ENCODE data around the gene SPARCL1. TPM values are rescaled to one million over a fixed set of nuclear protein-coding genes. Genes with fewer than 3 reads are reported as not detected.
A peak's percentile ranks its signal among the peaks of the same experiment; 100 is the strongest.

Gene SPARCL1
- total and polyA plus RNA-seq, 10 of the 15 experiments (the other 5 are each of a cell fraction or from before 2014, with no cell fraction given) = 0.10 to 1.1 TPM; not detected in 8

GRCh38 chr4:87505862-87506261, 23.3 kb downstream of the SPARCL1 start:
- intact Hi-C loops (cut with micrococcal nuclease; ENCODE audit: unreplicated experiment) (no loop called here), in situ Hi-C loops (cut with MboI) (no loop called here)
- H3K9me3 ChIP-seq (replicated peaks; ENCODE audit: control insufficient read depth, insufficient read depth, low read length) = no peaks in the 10 kb centered on the region
- no peaks in the 10 kb centered on the region for H3K79me2 ChIP-seq (ENCODE audit: control insufficient read depth, insufficient read depth, low read length)
- H3K4me3 ChIP-seq = no peak overlapping the region
- H2AFZ ChIP-seq (ENCODE audit: control insufficient read depth, low read depth, low read length) = no peak overlapping the region
- ChIA-PET POLR2A (no interaction called here), RAD21 (ENCODE audit: unreplicated experiment) (no interaction called here), CTCF (no interaction called here), SMC1A (ENCODE audit: uncharacterized antibody, unreplicated experiment) (no interaction called here)
- BruUV-seq (replicated peaks) = no TSS peak
- no peak for ATAC-seq
- H3K36me3 ChIP-seq (ENCODE audit: control insufficient read depth in 2 of 2, insufficient read depth in 2 of 2, low read length in 1 of 2) = no peaks in the 10 kb centered on the region
- no peak overlapping the region for H3K27ac ChIP-seq (ENCODE audit: control insufficient read depth, insufficient read depth)
- TF ChIP-seq CHD2 (IDR thresholded peaks at IDR 0.05; ENCODE audit: borderline replicate concordance, low read depth, low read length) (no peak), BCL11A (IDR thresholded peaks at IDR 0.05; ENCODE audit: low read depth, low read length) (no peak), YBX1 (IDR thresholded peaks at IDR 0.05) (no peak), RELB (IDR thresholded peaks at IDR 0.05; ENCODE audit: low read depth) (no peak), CTCF (IDR thresholded peaks at IDR 0.05 in 2 of 3, conservative IDR thresholded peaks at IDR 0.05 in 1 of 3; ENCODE audit: control insufficient read depth in 2 of 3, extremely low read depth in 1 of 3, insufficient read depth in 1 of 3, low read depth in 3 of 3, low read length in 3 of 3) (peak in 2 of 3 experiments; percentile 10 to 13; a peak in 2 of 6 replicates)
- FAIRE-seq = no peak
- no peak overlapping the region for H3K9ac ChIP-seq (ENCODE audit: control insufficient read depth, insufficient read depth, low read length)
- H3K4me1 ChIP-seq (ENCODE audit: control insufficient read depth, insufficient read depth, low read length) = no peaks in the 10 kb centered on the region
- WGBS (ENCODE audit: insufficient coverage, insufficient replicate concordance, low lambda C conversion rate, missing lambda C conversion rate) = 35% methylated on average over 3 of the region's 3 CpGs
- no peak for DNase-seq (ENCODE audit: low read depth, low spot score)
- H3K4me2 ChIP-seq (ENCODE audit: control insufficient read depth, insufficient read depth) = no peak overlapping the region
- H3K27me3 ChIP-seq (replicated peaks in 1 of 2; ENCODE audit: control insufficient read depth in 2 of 2, insufficient read depth in 2 of 2, low read length in 1 of 2) = no peaks in the 10 kb centered on the region
- H4K20me1 ChIP-seq (ENCODE audit: control insufficient read depth, insufficient read depth) = no peaks in the 10 kb centered on the region

Measured in GM12878 (cell line).